GM12892 (cell line): ENCODE results near the gene TMED4.
"Not testable (repeated sequence)": the region's sequence is repeated elsewhere in the genome, so short reads cannot be mapped to it uniquely, and the experiment has no call there.

Experiments
- POLR2A ChIP-seq: IDR thresholded peaks from 2 replicates; pipeline ENCODE4 v1.6.1; 2011; ENCODE audit warnings: low read depth, low read length, control low read depth
- POLR2AphosphoS5 ChIP-seq: IDR thresholded peaks from 2 replicates; pipeline ENCODE4 v1.6.1; 2011; ENCODE audit warnings: low read depth, low read length, control low read depth
- TAF1 ChIP-seq: IDR thresholded peaks from 2 replicates; pipeline ENCODE4 v1.6.1; 2011; ENCODE audit warnings: low read depth, mild to moderate bottlenecking, control low read depth, low read length, borderline replicate concordance

GRCh38 chr7:44552473-44553005, 29.5 kb downstream of the TMED4 start:
- not testable (repeated sequence) for TF ChIP-seq POLR2A, POLR2AphosphoS5, TAF1
